ENCODE measurements around the gene BANK1. TPM values are rescaled to one million over a fixed set of nuclear protein-coding genes. Genes with fewer than 3 reads are reported as not detected.

BANK1 gene
- total RNA-seq, 4 donors from 2014 or later: 7.3 to 19.9 (median 13.3) TPM

GRCh38 chr4:101774807-101775206, 15.7 kb upstream of the BANK1 start:
- no peak for TF ChIP-seq CTCF (IDR thresholded peaks at IDR 0.05; ENCODE audit: low read depth)

DNA sequence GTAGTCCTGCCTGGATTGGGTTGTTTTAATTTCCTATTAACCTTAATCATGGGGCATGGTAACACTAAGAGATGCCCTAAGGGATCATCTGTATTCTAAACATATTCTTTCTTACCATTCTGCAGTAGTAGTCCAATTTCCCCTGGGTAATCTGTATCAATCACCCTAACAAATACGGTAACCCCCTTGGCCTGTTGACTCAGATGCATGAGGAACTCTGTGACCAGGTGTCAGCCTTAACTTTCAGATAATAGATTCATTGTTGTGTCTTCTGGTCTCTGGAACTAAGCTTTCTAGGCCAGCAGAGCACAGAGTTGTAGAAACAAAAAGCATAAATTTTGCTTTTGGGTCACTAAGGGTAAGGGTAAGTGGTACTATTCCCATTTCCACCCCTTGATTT, 13.1 kb upstream of the BANK1 start:
- TF ChIP-seq CTCF (IDR thresholded peaks at IDR 0.05; ENCODE audit: low read depth): no peak

DNA sequence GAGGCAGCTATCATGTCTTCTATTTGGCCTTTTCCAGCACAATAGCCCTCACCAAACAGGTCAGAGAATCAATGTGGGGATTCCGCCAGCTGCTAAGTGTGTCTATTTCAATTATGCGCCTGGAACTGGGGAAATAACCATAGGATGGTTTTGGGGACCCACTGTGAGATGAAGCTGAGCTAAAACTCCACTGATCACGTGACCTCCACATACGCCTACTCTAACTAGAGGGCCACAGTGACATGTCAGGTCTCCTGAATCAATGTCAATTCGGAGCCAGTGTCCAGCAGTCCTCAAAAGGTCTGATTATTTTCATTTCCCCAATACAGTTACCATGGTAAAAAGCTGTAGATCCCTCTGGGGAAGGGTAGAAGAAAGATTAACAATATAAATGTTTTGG, 10.2 kb upstream of the BANK1 start:
- TF ChIP-seq CTCF (IDR thresholded peaks at IDR 0.05; ENCODE audit: low read depth): no peak

GRCh38 chr4:101782546-101782945, 8.0 kb upstream of the BANK1 start:
- no peak for TF ChIP-seq CTCF (IDR thresholded peaks at IDR 0.05; ENCODE audit: low read depth)

DNA sequence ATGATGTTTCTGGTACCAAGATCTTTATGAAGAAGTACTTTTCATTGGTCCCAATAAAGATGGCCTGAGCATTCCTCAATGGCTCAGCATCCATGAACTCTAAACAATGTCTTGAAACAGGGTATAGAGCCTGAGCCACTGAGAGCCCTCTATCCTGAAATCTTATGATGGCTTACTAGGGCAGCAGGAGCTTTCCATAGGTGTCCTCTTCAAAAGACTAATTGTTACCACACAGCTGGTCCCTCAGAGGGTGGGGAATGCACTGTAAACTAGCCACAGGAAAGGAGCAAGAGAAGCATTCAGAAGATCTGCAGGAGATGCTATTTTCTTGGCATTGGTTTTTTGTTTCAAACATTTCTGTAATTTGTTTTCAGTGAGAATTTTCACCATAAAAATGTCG, 5.6 kb upstream of the BANK1 start:
- no peak for TF ChIP-seq CTCF (IDR thresholded peaks at IDR 0.05; ENCODE audit: low read depth)

DNA sequence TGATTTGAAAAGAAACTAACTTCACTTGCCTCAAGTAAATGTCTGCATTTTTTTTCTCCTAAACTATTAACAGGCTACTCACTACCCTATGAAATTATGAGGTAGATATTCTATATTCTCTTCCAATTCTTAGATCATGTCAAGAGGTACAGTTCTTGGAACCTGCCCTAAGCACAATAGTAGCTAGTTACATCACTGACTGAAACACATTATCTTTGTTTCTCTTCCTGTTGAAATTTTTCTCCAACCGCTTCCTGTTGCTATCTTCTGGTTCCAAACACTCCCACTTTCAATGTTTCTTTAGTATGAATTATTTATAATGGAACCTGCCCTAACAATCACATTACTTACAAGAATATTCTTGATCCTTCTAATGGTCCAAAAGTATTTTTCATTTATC, 5.0 kb upstream of the BANK1 start:
- TF ChIP-seq CTCF (IDR thresholded peaks at IDR 0.05; ENCODE audit: low read depth): no peak

GRCh38 chr4:101787701-101788316, 2.7 kb upstream of the BANK1 start:
- no peak for TF ChIP-seq CTCF (IDR thresholded peaks at IDR 0.05; ENCODE audit: low read depth)
